Chondrocyte (in vitro differentiated cells): ENCODE results near the gene KRTCAP2. TPM values are rescaled to one million over a fixed set of nuclear protein-coding genes. Genes with fewer than 3 reads are reported as not detected.
"Not testable (repeated sequence)": the region's sequence is repeated elsewhere in the genome, so short reads cannot be mapped to it uniquely, and the experiment has no call there.

ENCODE experiments used
- DNase-seq: peaks from one replicate; pipeline ENCODE4 v3.0.0; 2021; ENCODE audit warnings: mixed read lengths, low spot score
- H3K27ac Mint-ChIP-seq: one replicate; pipeline ENCODE4 v1.8.0; 2021; ENCODE audit warnings: mild to moderate bottlenecking, moderate library complexity, mixed read lengths; ENCODE audit not compliant: unreplicated experiment
- H3K27me3 Mint-ChIP-seq: 2 replicates; pipeline ENCODE4 v1.8.0; 2021; ENCODE audit warnings: low read depth, mixed read lengths
- H3K36me3 Mint-ChIP-seq: 2 replicates; pipeline ENCODE4 v1.8.0; 2021; ENCODE audit warnings: low read depth, mixed read lengths
- H3K4me1 Mint-ChIP-seq: 2 replicates; pipeline ENCODE4 v1.8.0; 2021; ENCODE audit warnings: low read depth, mild to moderate bottlenecking, mixed read lengths
- H3K4me3 Mint-ChIP-seq: one replicate; pipeline ENCODE4 v1.8.0; 2021; ENCODE audit warnings: mild to moderate bottlenecking, moderate library complexity, mixed read lengths; ENCODE audit not compliant: unreplicated experiment
- H3K9me3 Mint-ChIP-seq: 2 replicates; pipeline ENCODE4 v1.8.0; 2021; ENCODE audit warnings: low read depth, mixed read lengths
- CTCF ChIP-seq: fragments of 200-600 bp; sonication (generic); IDR thresholded peaks from 2 replicates; pipeline ENCODE4 v1.5.0; 2021; ENCODE audit warnings: antibody characterized with exemption, mild to moderate bottlenecking, moderate library complexity
- total RNA-seq: library from RNA; stranded (reverse); gene quantifications from 3 replicates; pipeline ENCODE4 v1.2.1, GENCODE V29; 2021

KRTCAP2 gene
- total RNA-seq, 1 donor from 2014 or later = 159 TPM

DNA sequence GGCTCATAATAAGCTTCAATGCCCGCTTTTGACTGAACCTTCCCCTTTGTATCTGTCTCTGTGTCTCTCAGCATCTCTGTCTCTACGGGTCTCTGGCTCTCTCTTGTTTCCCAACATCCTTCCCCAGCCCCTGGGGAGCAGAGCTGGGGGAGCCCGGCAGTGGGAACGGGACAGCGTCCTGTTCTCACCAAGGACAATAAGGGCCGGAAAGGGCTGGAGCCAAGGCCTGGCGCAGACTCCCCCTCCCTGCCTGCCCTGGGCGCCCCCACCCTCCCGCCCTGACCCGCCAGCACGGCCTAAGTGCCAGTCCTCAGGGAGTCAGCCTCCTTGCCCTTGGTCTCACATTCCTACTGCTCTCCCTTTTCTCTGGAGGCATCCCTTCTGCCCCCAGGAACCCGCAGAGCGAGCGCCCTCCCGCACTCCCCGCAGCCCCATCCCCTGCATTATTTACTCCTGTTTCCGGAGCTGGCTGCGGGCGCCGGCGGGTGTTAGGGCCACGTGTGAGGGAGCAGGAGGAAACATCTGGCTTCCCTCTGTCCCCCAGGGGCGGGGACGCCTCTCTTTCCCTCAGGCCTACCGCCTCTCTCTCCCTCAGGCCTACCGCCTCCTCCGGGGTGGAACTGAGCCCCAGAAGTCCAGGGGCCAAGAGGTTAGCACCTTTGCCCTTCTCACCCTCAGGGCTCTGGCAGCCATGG lies 6.5 kb downstream of the KRTCAP2 start:
- H3K4me3 Mint-ChIP-seq = no peak overlapping the region
- H3K4me1 Mint-ChIP-seq = peaks cover 16% of the 10 kb centered on the region
- H3K27me3 Mint-ChIP-seq = no peaks in the 10 kb centered on the region
- no peak for TF ChIP-seq CTCF
- H3K36me3 Mint-ChIP-seq = peaks cover 12% of the 10 kb centered on the region
- no peaks in the 10 kb centered on the region for H3K9me3 Mint-ChIP-seq
- no peak for DNase-seq
- H3K27ac Mint-ChIP-seq = peak overlapping the region; percentile 32

GRCh38 chr1:155166051-155166470 lies 7.0 kb downstream of the KRTCAP2 start:
- no peaks in the 10 kb centered on the region for H3K9me3 Mint-ChIP-seq
- peaks cover 12% of the 10 kb centered on the region for H3K36me3 Mint-ChIP-seq
- no peaks in the 10 kb centered on the region for H3K27me3 Mint-ChIP-seq
- peaks cover 10% of the 10 kb centered on the region for H3K4me1 Mint-ChIP-seq
- no peak for TF ChIP-seq CTCF
- no peak overlapping the region for H3K27ac Mint-ChIP-seq
- H3K4me3 Mint-ChIP-seq = no peak overlapping the region
- DNase-seq = no peak

DNA sequence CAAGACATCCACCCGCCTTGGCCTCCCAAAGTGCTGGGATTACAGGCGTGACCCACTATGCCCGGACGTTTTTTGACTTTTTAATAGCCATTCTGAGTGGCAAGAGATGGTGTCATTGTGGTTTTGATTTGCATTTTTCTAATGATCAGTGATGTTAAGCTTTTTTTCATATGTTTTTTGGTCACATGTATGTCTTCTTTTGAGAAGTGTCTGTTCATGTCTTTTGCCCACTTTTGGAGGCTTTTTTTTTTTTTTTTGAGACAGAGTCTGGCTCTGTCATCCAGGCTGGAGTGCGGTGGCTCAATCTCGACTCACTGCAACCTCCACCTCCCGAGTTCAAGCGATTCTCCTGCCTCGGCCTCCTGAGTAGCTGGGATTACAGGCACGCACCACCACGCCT lies 8.5 kb downstream of the KRTCAP2 start:
- not testable (repeated sequence) for H3K27me3 Mint-ChIP-seq, H3K4me3 Mint-ChIP-seq, H3K27ac Mint-ChIP-seq, H3K9me3 Mint-ChIP-seq, H3K36me3 Mint-ChIP-seq, H3K4me1 Mint-ChIP-seq, DNase-seq

- H3K4me3 Mint-ChIP-seq, H3K27me3 Mint-ChIP-seq, H3K4me1 Mint-ChIP-seq, H3K27ac Mint-ChIP-seq, DNase-seq, H3K9me3 Mint-ChIP-seq, H3K36me3 Mint-ChIP-seq: not testable (repeated sequence)
Observed at GRCh38 chr1:155163785-155164184, 9.3 kb downstream of the KRTCAP2 start.

- H3K4me1 Mint-ChIP-seq, H3K27me3 Mint-ChIP-seq, H3K36me3 Mint-ChIP-seq, DNase-seq, H3K4me3 Mint-ChIP-seq, H3K27ac Mint-ChIP-seq, H3K9me3 Mint-ChIP-seq: not testable (repeated sequence)
Observed at GRCh38 chr1:155162631-155163030, 10.5 kb downstream of the KRTCAP2 start.

GRCh38 chr1:155160128-155160527 lies 13.0 kb downstream of the KRTCAP2 start:
- H3K27me3 Mint-ChIP-seq = peaks cover under 1% of the 10 kb centered on the region
- no peaks in the 10 kb centered on the region for H3K9me3 Mint-ChIP-seq
- no peaks in the 10 kb centered on the region for H3K36me3 Mint-ChIP-seq
- TF ChIP-seq CTCF = no peak
- H3K27ac Mint-ChIP-seq = no peak overlapping the region
- H3K4me3 Mint-ChIP-seq = no peak overlapping the region
- no peaks in the 10 kb centered on the region for H3K4me1 Mint-ChIP-seq
- DNase-seq = no peak

GRCh38 chr1:155158991-155159390 lies 14.1 kb downstream of the KRTCAP2 start:
- no peak overlapping the region for H3K27ac Mint-ChIP-seq
- no peak for DNase-seq
- H3K27me3 Mint-ChIP-seq = peaks cover 6% of the 10 kb centered on the region
- H3K4me1 Mint-ChIP-seq = no peaks in the 10 kb centered on the region
- no peaks in the 10 kb centered on the region for H3K9me3 Mint-ChIP-seq
- no peak overlapping the region for H3K4me3 Mint-ChIP-seq
- no peak for TF ChIP-seq CTCF
- H3K36me3 Mint-ChIP-seq = no peaks in the 10 kb centered on the region

GRCh38 chr1:155155996-155156643 lies 17.0 kb downstream of the KRTCAP2 start:
- H3K36me3 Mint-ChIP-seq, H3K9me3 Mint-ChIP-seq, H3K4me3 Mint-ChIP-seq, H3K4me1 Mint-ChIP-seq, H3K27ac Mint-ChIP-seq, DNase-seq, H3K27me3 Mint-ChIP-seq: not testable (repeated sequence)
